Measurements from ENCODE around the gene RNF2. TPM values are rescaled to one million over a fixed set of nuclear protein-coding genes. Genes with fewer than 3 reads are reported as not detected.

RNF2 gene
- total RNA-seq, 4 donors from 2014 or later = 10.2 to 18.7 (median 17.4) TPM

GRCh38 chr1:185105121-185105520, 59.8 kb downstream of the RNF2 start:
- H3K9me3 ChIP-seq = peaks cover 0 to 34% (median 0%) of the 10 kb centered on the region in 3 donors
- H3K4me1 ChIP-seq = no peaks in the 10 kb centered on the region
- ATAC-seq = no peak
- H3K36me3 ChIP-seq = peaks cover 0 to 22% of the 10 kb centered on the region in 2 donors
- WGBS, 2 donors (ENCODE audit: low coverage in 1 of 2) = 71 to 90% methylated on average over 3 of the region's 3 CpGs
- TF ChIP-seq POLR2AphosphoS5 (IDR thresholded peaks at IDR 0.05) (no peak), CTCF (IDR thresholded peaks at IDR 0.05) (no peak), POLR2A (IDR thresholded peaks at IDR 0.05) (no peak), EP300 (IDR thresholded peaks at IDR 0.05) (no peak)
- H3K27me3 ChIP-seq = no peaks in the 10 kb centered on the region
- H3K4me3 ChIP-seq = no peak overlapping the region
- no peak overlapping the region for H3K27ac ChIP-seq

- Histone ChIP-seq H3K36me3 (peaks cover 0 to 8% of the 10 kb centered on the region in 2 donors), H3K9me3 (peaks cover 0 to 37% (median 0%) of the 10 kb centered on the region in 3 donors), H3K27ac (no peak overlapping the region), H3K4me3 (no peak overlapping the region), H3K4me1 (no peaks in the 10 kb centered on the region), H3K27me3 (no peaks in the 10 kb centered on the region)
- ATAC-seq = no peak
- TF ChIP-seq POLR2A (IDR thresholded peaks at IDR 0.05) (no peak), CTCF (IDR thresholded peaks at IDR 0.05) (no peak), POLR2AphosphoS5 (IDR thresholded peaks at IDR 0.05) (no peak), EP300 (IDR thresholded peaks at IDR 0.05) (no peak)
Observed at GRCh38 chr1:185108321-185108720, 63.0 kb downstream of the RNF2 start.

- no peak overlapping the region for H3K4me3 ChIP-seq
- no peak for ATAC-seq
- peaks cover 0 to 37% (median 0%) of the 10 kb centered on the region in 3 donors for H3K9me3 ChIP-seq
- H3K4me1 ChIP-seq = no peaks in the 10 kb centered on the region
- H3K27ac ChIP-seq = no peak overlapping the region
- TF ChIP-seq EP300 (IDR thresholded peaks at IDR 0.05) (no peak), POLR2AphosphoS5 (IDR thresholded peaks at IDR 0.05) (no peak), CTCF (IDR thresholded peaks at IDR 0.05) (no peak), POLR2A (IDR thresholded peaks at IDR 0.05) (no peak)
- H3K36me3 ChIP-seq = no peaks in the 10 kb centered on the region
- H3K27me3 ChIP-seq = no peaks in the 10 kb centered on the region
Observed at GRCh38 chr1:185110145-185110544, 64.8 kb downstream of the RNF2 start.

- H3K27ac ChIP-seq = no peak overlapping the region
- H3K36me3 ChIP-seq = no peaks in the 10 kb centered on the region
- no peak for TF ChIP-seq CTCF (IDR thresholded peaks at IDR 0.05)
- no peak for TF ChIP-seq POLR2A (IDR thresholded peaks at IDR 0.05)
- no peak for TF ChIP-seq POLR2AphosphoS5 (IDR thresholded peaks at IDR 0.05)
- no peak for TF ChIP-seq EP300 (IDR thresholded peaks at IDR 0.05)
- no peaks in the 10 kb centered on the region for H3K27me3 ChIP-seq
- peaks cover 0 to 35% (median 0%) of the 10 kb centered on the region in 3 donors for H3K9me3 ChIP-seq
- ATAC-seq = no peak
- H3K4me3 ChIP-seq = no peak overlapping the region
- H3K4me1 ChIP-seq = no peaks in the 10 kb centered on the region
Observed at GRCh38 chr1:185111873-185112272, 66.5 kb downstream of the RNF2 start.

GRCh38 chr1:185112356-185112755, 67.0 kb downstream of the RNF2 start:
- H3K4me3 ChIP-seq = no peak overlapping the region
- ATAC-seq = no peak
- WGBS, 2 donors (ENCODE audit: low coverage in 1 of 2) = 83 to 85% methylated on average over 2 of the region's 2 CpGs
- H3K9me3 ChIP-seq = peaks cover 0 to 31% (median 0%) of the 10 kb centered on the region in 3 donors
- no peak for TF ChIP-seq EP300 (IDR thresholded peaks at IDR 0.05)
- TF ChIP-seq CTCF (IDR thresholded peaks at IDR 0.05) = no peak
- TF ChIP-seq POLR2A (IDR thresholded peaks at IDR 0.05) = no peak
- no peak for TF ChIP-seq POLR2AphosphoS5 (IDR thresholded peaks at IDR 0.05)
- H3K36me3 ChIP-seq = peaks cover 0 to 4% of the 10 kb centered on the region in 2 donors
- H3K4me1 ChIP-seq = no peaks in the 10 kb centered on the region
- H3K27me3 ChIP-seq = no peaks in the 10 kb centered on the region
- no peak overlapping the region for H3K27ac ChIP-seq
